ENCODE measurements around the gene AIFM3. TPM values are rescaled to one million over a fixed set of nuclear protein-coding genes. Genes with fewer than 3 reads are reported as not detected.
"Not testable (repeated sequence)": the region's sequence is repeated elsewhere in the genome, so short reads cannot be mapped to it uniquely, and the experiment has no call there.

AIFM3 gene
- total RNA-seq, 4 donors from 2014 or later, result 0.15 to 3.7 (median 2.0) TPM; not detected in 1

DNA sequence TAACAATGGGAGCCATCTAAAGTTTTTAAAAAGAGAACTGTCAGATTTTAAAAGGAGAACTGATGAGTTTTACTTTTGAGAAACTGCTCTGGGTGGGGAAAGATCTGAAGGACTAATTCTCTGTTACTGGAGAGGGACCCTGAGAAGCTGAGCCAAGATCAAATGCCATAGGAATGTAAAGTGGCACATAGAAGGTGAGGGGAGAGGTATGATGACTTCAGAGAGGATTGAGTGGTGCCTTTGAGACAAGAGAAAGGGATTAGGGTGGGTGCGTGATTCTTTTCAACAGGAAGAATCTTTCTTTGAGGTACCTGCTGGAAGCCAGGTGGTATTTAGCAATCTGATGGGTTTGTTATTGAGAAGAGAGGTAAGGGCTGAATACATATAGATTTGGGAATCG, 40.8 kb upstream of the AIFM3 start:
- no peak overlapping the region for H3K4me3 ChIP-seq (ENCODE audit: low read depth, poor library complexity, severe bottlenecking)
- TF ChIP-seq, protein P1, sequence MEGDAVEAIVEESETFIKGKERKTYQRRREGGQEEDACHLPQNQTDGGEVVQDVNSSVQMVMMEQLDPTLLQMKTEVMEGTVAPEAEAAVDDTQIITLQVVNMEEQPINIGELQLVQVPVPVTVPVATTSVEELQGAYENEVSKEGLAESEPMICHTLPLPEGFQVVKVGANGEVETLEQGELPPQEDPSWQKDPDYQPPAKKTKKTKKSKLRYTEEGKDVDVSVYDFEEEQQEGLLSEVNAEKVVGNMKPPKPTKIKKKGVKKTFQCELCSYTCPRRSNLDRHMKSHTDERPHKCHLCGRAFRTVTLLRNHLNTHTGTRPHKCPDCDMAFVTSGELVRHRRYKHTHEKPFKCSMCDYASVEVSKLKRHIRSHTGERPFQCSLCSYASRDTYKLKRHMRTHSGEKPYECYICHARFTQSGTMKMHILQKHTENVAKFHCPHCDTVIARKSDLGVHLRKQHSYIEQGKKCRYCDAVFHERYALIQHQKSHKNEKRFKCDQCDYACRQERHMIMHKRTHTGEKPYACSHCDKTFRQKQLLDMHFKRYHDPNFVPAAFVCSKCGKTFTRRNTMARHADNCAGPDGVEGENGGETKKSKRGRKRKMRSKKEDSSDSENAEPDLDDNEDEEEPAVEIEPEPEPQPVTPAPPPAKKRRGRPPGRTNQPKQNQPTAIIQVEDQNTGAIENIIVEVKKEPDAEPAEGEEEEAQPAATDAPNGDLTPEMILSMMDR (IDR thresholded peaks at IDR 0.05), result no peak
- TF ChIP-seq POLR2A (IDR thresholded peaks at IDR 0.05), result no peak
- no peak for DNase-seq (ENCODE audit: low spot score in 2 of 2)
- 86 to 88% methylated on average over 2 of the region's 2 CpGs for WGBS, 2 donors
- intact Hi-C loops (cut with DNase I; ENCODE audit: low total_unique reads), result no loop called here

DNA sequence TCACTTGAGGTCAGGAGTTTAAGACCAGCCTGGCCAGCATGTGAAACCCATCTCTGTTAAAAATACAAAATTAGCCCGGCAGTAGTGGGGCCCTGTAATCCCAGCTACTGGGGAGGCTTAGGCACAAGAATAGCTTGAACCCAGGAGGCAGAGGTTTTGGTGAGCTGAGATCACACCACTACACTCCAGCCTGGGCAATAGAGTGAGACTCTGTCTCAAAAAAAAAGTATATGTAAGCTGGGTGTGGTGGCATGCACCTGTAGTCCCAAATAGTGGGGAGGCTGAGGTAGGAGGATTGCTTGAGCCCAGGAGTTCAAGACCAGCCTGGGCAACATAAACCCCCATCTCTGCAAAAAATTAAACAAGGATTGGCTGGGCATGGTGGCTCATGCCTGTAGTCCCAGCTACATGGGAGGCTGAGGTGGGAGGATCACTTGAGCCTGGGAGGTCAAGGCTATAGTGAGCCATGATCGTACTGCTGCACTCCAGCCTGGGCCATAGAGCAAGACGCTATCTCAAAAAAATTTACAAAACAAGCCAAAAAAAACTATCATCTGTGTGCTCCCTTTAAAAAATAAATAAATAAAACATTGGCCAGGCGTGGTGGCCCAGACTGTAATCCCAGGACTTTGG, 39.0 kb upstream of the AIFM3 start:
- DNase-seq (ENCODE audit: low spot score in 2 of 2), result no peak
- WGBS, 2 donors, result 88 to 90% methylated on average over 4 of the region's 4 CpGs
- TF ChIP-seq, protein P1 (IDR thresholded peaks at IDR 0.05), result no peak
- no peak for TF ChIP-seq POLR2A (IDR thresholded peaks at IDR 0.05)
- intact Hi-C loops (cut with DNase I; ENCODE audit: low total_unique reads), result no loop called here
- no peak overlapping the region for H3K4me3 ChIP-seq (ENCODE audit: low read depth, poor library complexity, severe bottlenecking)

DNA sequence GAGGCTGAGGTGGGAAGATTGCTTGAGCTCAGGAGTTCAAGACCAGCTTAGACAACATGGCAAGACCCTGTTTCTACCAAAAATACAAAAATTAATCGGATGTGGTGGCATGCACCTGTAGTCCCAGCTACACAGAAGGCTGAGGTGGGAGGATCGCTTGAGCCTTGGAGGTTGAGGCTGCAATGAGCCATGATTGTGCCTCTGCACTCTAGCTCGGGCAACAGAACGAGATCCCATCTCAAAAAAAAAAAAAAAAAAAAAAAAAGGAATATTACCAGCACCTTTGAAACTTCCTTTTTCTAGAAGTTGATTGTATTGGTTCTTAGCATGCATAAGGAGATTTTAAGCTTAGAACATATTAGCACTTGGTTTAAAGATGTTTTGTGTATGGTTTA, 38.5 kb upstream of the AIFM3 start:
- DNase-seq (ENCODE audit: low spot score in 2 of 2), result no peak
- no peak for TF ChIP-seq POLR2A (IDR thresholded peaks at IDR 0.05)
- TF ChIP-seq, protein P1 (IDR thresholded peaks at IDR 0.05), result no peak
- intact Hi-C loops (cut with DNase I; ENCODE audit: low total_unique reads), result no loop called here
- WGBS, 2 donors, result 87 to 92% methylated on average over 4 of the region's 4 CpGs
- no peak overlapping the region for H3K4me3 ChIP-seq (ENCODE audit: low read depth, poor library complexity, severe bottlenecking)

DNA sequence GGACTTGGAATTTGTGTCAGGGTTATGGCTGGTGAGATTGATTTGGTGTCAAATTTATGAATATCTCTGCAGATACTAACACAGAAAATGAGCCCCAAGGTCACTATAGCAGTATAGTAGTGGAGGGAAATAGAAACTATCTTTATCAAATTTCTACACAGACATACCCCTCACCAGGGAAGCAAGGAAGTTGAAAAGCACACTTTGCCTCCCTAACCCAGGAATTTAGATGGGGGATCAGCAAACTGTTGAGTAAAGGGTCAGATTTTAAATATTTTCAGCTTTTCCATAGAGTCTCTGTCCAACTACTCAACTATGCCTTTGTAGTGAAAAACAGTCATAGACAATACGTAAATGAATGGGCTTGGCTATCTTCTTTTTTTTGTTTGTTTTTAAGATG, 37.1 kb upstream of the AIFM3 start:
- 86 to 100% methylated on average over 1 of the region's 1 CpG for WGBS, 2 donors

GRCh38 chr22:20930435-20930834, 36.6 kb upstream of the AIFM3 start:
- intact Hi-C loops (cut with DNase I; ENCODE audit: low total_unique reads); DNase-seq (ENCODE audit: low spot score in 2 of 2); H3K4me3 ChIP-seq (ENCODE audit: low read depth, poor library complexity, severe bottlenecking): not testable (repeated sequence)
- 95 to 96% methylated on average over 12 of the region's 12 CpGs for WGBS, 2 donors

More for the DNA sequence above, 37.1 kb upstream of the AIFM3 start:
- intact Hi-C loops (cut with DNase I; ENCODE audit: low total_unique reads), result no loop called here
- H3K4me3 ChIP-seq (ENCODE audit: low read depth, poor library complexity, severe bottlenecking), result no peak overlapping the region
- no peak for DNase-seq (ENCODE audit: low spot score in 2 of 2)
- TF ChIP-seq POLR2A (IDR thresholded peaks at IDR 0.05), result no peak
- TF ChIP-seq, protein P1 (IDR thresholded peaks at IDR 0.05), result no peak

DNA sequence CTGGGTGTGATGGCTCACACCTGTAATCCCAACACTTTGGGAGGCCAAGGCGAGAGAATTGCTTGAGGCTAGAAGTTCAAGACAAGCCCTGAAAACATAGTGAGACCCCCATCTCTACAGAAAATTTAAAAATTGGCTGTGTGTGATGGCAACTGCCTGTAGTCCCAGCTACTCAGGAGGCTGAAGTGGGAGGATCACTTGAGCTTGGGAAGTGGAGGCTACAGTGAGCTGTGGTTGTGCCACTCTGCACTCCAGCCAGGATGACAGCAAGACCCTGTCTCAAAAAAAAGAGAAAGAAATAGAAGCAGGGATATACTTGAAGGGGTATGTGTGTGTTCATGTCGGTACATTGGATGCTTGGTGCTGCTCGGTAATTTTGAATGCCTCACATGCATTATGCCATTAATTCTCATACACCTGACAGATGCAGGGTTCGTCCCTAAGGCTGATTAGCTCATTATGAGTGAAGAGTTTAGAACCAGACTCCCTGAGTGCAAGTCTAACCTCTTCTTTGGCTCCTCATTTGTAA, 35.9 kb upstream of the AIFM3 start:
- no peak for DNase-seq (ENCODE audit: low spot score in 2 of 2)
- no peak for TF ChIP-seq POLR2A (IDR thresholded peaks at IDR 0.05)
- TF ChIP-seq, protein P1 (IDR thresholded peaks at IDR 0.05), result no peak
- 89% methylated on average over 4 of the region's 4 CpGs for WGBS, 2 donors
- intact Hi-C loops (cut with DNase I; ENCODE audit: low total_unique reads), result no loop called here
- no peak overlapping the region for H3K4me3 ChIP-seq (ENCODE audit: low read depth, poor library complexity, severe bottlenecking)

All from lower leg skin (tissue), 4 donors.